GM19372 (cell line): Measurements from ENCODE around the gene LOXL1.
"Not testable (repeated sequence)": the region's sequence is repeated elsewhere in the genome, so short reads cannot be mapped to it uniquely, and the experiment has no call there.

Experiments used
- ATAC-seq: cut with Tn5 transposase; IDR thresholded peaks from one replicate; pipeline ENCODE4 v1.9.1; 2021; ENCODE audit warnings: mild to moderate bottlenecking, low read depth, moderate library complexity; ENCODE audit not compliant: unreplicated experiment

LOXL1 gene

DNA sequence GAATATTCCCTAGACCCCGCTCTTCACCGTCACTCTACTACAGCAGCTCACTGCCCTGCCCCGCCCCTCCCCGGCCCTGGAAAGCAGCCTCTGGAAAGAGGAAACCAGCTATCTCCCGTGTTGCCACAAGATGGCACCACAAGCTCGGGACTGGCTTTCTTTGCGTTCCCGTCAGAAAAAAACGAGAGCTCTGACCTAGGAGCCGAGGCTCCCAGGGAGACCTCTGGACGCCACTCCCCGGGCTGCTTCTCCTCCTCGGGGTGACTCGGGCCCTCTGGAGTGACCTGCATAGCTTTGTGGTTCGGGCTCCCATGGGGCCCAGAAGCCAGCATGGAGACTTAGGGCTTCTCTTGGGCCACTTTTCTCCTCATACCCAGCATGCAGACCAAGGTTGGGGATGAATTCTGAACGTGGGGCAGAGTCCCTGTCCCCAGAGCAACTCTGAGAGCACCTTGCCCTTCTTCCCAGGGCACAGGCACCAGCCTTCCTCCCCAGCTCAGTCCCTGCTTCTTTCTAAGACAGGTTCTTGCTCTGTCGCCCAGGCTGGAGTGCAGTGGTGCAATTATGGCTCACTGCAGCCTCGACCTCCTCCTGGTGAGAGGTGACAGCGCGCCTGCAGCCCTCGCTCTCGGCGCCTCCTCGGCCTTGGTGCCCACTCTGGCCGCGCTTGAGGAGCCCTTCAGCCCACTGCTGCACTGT is 46.9 kb downstream of the LOXL1 start:
- no peak for ATAC-seq

DNA sequence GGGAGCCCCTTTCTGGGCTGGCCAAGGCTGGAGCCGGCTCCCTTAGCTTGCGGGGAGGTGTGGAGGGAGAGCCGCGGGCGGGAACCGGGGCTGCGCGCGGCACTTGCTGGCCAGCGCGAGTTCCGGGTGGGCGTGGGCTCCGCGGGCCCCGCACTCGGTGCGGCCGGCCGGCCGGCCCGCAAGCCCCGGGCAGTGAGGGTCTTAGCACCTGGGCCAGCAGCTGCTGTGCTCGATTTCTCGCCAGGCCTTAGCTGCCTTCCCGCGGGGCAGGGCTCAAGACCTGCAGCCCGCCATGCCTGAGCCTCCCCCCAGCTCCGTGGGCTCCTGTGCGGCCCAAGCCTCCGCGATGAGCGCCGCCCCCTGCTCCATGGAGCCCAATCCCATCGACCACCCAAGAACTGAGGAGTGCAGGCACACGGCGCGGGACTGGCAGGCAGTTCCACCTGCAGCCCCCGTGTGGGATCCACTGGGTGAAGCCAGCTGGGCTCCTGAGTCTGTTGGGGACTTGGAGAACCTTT is 47.5 kb downstream of the LOXL1 start:
- ATAC-seq, result not testable (repeated sequence)

DNA sequence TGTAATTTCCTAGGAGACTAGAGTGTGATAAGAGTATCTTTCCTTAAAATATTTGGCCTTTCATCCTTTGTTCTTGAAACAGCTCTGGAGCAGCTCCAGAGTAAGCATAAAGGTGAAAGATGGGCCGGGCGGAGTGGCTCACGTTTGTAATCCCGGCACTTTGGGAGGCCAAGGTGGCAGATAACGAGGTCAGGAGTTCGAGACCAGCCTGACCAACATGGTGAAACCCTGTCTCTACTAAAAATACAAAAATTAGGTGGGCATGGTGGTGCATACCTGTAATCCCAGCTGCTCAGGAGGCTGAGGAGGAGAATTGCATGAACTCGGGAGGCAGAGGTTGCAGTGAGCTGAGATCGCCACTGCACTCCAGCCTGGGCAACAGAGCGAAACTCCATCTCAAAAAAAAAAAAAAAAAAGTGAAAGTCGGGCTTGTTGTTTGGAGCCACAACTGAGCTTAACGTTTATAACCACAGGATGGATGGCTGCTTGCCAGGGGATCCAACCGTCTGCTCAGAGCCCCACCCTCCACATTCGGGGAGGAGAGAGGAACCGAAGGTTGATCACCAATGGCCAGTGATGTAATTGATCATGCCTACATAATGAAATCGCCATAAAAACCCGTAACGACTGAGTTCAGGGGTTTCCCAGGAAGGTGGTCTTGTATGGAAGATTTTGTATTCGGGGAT is 49.3 kb downstream of the LOXL1 start:
- not testable (repeated sequence) for ATAC-seq

DNA sequence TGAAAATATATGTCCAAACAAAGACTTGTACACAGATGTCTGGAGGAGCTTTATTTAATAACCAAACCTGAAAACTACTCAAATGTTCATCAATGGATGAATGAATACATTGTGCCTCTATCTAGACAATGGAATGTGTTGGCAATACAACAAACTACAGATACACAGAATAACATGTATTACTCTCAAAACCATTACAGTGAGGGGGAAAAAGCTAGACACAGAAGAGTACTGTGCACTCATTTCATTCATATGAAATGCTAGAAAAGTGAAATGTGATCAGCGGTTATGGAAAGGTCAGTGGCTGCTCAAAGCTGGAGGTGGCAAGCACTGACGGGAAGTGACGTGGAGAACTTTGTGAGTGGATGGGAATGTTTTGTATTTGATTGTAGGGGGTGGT is 52.6 kb downstream of the LOXL1 start:
- no peak for ATAC-seq

DNA sequence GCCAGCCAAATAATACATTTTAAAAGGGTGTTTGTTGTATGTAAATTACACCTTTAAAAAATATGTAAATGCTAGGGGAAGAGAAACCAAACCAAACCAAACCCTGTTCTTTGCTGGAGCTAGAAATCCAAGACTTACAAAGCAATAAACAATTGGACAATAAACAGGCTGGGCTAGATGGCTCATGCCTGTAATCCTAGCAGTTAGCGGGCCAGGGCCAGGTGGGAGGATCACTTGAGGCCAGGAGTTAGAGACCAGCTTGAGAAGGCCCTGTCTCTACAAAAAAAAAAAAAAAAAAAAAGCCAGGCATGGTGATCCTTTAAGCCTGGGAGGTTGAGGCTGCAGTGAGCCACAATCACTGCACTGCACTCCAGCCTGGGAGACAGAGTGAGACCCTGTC is 53.4 kb downstream of the LOXL1 start:
- no peak for ATAC-seq

DNA sequence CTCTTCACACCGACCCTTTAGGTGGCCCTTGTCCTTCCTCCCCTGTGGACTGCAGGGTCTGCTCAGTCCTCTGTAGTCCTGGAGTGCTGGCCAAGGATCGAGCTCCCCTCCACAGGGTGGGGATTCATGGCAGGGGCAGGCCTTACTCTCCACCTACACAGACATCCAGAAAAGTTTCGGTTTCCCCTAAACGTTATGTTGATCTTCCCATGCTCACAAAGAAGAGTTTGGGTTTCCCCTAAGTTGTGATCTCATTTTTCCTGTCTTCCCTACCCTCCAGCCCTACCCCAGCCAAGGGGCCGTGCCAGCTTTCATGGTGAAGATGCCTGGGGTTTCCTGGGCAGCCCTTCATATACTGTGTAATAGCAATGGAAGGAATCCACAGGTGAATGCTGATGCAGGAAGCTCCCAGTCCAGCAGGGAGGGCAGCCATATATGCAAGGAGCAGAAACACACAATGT is 55.5 kb downstream of the LOXL1 start:
- no peak for ATAC-seq

DNA sequence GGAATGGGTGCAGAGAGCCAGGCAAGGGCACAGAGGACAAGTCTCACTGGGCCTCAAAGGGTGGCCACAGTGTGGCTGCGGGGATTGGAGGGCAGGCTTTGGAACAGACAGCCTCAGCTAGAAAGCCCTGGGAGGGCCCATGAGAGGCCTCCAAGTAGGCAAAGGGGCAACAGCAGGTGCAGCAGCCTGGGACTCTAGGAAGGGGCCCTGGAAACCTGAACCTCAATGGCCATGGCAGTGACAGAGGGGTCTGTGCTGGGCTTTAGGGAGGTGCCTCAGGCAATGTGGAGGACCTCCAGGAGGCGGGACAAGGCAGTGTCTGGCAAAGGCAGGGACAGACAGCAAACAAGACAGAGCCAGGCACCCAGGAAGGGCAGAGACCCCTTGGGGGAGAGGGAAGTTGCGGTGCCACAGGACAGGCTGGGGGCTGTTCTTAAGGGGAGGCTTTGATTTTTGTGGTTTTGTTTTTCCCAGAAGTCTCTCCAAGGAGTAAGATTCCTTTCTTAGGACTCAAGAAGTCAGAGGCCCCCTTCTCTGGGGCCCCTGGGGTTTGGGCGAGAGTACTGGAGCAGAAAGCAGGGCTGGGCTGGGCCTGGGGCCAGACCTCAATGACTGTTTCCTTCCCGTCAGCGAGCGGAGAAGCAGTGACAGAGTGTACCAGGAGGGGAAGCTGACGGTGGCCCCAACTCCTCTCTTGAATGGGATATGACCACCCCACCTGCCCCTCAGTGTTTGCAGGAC is 56.1 kb downstream of the LOXL1 start:
- no peak for ATAC-seq

DNA sequence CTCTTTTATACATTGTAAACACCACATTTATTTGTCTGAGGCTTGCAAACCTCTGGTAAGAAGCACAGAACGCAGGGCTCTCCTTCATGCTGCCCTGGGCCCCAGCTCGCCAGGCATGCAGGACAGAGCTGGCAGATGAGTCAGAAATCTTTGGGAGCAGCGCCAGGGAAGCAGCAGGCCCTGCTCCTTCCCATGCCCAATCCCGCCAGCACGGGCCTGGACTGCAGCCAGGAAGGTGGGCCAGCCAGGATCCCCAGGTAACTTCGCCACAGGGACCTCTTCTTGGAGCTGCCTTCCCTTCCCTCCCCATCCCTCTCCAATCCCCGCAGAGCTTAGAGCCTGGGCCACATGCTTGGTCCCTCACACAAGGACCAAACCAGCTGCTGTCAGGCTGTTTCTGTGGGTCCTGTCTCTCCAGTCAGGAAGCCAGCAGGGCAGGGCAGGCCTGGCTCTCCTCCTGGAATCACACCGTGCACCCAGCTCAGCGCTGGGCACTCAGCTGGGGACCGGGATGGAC is 57.0 kb downstream of the LOXL1 start:
- no peak for ATAC-seq

DNA sequence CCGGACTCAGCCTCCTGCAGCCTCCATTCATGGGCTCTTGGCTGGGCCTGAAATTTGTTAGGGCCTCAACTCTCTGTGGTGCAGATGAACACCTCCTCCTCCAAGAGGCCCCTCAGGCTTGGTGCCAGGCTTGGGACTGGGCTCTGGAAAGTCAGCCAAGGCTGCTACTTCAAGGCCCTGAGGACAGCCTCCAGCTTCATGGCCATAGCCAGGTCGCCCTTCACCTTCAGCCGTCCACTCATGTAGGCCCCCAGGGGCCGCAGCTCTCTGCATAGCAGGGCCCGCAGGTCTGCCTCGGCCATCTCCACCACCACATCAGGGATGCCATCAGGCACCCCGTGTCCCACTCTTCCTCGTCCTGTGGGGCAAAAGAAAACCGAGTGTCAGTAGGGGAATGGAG is 57.5 kb downstream of the LOXL1 start:
- no peak for ATAC-seq

DNA sequence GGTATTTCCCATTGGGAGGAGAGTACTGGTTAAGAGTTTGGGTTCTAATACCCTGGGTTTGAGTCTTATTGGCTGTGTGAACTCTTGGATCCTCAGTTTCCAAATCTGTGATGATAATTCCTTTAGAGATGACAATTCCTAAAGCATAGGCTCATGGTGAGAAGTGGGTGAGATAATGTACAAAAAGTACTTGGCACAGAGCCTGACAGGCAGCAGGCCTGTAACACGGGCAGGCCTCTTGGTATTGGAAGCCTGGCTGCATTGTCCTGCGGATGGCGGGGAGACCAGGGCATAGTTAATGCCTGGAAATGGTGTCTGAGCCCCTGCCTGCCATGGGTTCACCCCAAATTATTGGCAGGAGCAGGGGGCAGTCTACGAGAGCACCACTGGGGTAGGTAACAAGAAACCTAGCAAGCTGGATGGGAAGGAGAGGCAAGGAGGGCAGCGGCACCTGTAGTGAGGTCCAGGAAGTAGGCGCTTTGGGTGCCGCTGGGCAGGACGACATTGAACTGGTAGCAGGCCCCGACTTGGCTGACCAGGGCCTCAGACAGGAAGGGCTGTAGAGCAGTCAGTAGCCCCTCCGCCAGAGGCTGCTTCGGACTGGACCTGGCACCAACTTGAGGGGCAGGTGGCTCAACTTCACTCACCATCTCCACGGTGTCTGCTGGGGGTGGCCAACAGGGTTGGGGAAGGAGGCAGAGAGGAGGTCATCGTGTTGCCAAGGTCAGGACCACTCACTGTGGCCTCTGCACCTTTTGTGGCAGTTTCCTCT is 58.1 kb downstream of the LOXL1 start:
- no peak for ATAC-seq

DNA sequence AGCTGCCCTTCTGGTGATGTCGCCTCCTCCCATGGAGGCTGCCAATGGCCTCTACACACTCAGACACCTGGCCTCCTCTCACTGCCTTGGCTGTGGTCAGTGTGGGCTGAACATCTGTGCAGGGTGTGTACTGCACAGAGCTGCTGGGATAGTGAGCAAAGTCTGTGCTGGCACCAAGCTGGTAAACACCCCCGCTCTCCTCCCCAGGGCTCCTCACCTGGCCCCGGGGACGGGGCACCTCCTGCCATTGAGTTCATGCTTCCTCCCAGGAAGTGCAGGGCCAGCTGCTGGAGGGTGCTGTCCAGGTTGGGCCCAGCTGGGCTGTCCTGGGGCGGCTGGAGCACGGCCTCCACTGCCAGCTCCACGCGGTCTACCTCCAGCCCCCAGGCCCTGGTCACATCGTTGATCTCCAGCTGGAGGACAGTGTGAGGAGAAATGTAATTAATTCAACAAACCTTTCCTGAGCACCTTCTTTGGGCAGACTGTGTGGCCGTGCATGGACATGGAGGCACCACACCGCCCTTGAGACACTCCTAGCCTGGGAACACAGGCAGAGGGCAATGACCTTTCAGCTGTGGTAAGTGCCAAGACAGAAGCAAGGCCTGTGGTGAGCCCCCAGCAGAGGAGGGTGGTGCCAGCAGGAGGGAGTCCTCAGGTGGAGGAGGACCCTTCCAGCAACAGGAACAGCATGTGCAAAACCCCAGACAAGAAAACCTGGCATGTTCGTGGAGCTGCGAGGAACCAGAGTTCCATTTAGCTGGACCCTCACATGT is 59.0 kb downstream of the LOXL1 start:
- ATAC-seq, result no peak

DNA sequence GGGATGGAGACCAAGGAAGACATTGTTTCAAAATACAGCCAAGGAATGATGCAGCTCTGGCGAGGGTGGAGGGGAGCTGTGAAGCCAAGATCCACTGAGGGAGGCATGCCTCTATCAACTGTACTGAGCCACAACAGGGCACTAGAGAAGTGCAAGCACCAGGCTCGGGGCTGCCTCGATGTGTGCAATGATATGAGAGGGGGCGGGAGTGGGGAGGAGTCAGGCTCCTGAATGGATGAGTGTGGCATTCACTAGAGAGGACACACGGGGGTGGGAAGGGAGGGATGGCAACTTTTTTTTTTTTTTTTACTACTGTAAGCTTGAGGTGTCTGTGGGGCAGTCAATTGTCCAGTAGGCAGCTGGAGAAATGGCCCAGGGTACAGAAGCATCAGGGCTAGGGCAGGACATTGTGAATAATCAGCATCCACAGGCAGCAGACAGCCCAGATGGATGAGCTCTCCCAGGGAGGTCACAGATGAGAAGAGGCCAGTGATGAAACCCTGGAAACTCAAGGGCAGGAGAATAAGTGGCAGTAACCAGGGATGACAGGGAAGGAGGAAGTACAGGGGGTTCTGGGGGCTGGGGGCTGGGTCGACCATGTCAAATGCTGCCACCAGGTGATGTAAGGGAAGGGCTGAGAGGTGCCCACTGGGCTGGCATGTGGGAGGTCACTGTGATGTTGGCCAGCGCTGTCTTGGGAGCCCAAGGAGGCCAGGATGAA is 60.0 kb downstream of the LOXL1 start:
- ATAC-seq, result no peak

DNA sequence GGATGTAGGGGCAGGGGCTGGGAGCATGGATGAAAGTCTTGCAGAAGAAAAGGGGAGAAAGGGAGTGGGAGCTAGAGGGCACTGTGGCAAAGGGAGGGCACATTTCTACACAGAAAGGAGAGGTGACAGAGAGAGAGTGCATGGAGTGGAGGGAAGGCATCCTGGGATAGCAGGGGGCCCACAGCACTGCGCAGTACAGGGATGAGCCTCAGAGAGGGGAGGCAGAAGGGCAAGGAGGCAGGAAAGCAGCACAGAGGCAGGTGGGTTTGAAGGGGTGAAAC is 60.5 kb downstream of the LOXL1 start:
- no peak for ATAC-seq

DNA sequence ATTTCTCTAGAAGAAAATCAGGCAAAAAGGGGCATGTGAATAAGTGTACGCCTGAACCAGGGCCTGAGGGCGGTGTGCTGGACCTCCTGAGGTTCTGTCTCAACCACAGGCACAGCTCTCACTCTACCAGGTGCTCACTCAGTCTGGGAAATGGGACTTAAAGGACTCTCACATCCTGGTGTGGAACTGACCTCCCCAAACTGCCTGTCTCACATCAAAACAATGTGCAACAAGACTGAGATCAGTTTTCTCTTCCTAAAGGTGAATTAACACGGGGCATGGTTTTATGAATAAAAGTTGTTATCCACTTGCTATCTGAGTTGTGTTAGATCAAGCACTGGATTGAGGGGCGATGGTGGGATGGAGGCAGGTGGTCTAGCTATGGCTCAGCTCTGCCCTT is 61.0 kb downstream of the LOXL1 start:
- no peak for ATAC-seq

DNA sequence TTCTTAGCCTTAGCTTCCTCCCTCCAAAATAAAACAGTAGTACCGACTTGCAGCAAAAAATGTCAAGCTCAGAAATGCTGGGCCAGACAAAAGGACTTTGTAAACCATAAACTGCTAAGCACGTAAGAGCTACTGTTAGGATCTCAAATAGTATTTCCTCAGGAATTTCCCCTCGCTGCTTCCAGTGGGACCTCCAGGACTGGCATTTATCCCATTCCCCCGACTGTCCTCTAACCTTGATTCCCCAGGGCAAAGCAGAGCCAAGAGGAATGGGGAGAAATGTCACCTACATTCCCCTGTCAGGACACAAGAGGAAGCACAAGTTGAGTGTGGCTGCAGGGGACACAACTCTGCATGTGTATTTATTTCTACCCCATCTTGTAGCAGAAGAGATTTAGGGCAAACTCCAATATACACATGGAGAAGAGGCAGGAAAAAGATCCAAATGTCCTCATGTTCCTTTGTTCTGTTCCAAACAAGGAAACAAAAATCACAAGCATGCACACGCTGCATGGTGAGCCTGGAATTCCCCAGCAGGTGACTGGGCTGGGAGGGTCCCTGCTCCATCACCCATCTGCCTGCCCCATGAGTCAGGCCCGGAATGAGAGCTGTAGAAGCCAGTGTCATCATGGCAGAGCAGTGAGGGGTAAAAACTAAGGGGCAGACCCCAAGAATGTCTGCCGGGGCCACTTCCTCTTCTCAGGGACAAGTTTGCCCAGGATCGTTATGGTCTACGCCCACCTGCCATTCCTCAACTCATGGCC is 61.6 kb downstream of the LOXL1 start:
- no peak for ATAC-seq

DNA sequence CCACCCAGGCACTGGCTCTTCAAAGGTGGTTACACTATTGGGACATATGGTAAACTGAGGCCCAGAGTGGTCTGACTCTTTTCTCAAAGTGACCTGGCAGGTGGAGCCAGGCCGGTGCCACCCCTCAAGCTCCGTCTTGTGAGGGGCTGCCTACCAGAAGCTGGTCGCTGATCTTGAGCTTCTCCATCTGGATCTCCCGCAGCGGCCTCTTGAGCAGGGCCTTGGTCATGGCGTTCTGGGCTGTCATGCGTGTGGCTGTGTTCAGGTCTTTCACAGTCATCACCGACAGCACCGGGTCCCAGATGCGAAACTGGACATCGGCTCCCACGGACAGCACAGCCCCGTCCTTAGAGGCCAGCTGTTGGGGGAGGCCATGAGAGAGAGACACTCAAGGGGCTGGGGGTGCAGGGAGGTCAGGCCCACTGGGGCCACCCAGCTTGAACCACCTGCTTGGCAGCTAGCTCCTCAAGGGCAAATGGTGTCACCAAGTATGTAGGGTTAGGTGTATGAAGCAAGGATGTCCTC is 62.2 kb downstream of the LOXL1 start:
- ATAC-seq, result no peak

DNA sequence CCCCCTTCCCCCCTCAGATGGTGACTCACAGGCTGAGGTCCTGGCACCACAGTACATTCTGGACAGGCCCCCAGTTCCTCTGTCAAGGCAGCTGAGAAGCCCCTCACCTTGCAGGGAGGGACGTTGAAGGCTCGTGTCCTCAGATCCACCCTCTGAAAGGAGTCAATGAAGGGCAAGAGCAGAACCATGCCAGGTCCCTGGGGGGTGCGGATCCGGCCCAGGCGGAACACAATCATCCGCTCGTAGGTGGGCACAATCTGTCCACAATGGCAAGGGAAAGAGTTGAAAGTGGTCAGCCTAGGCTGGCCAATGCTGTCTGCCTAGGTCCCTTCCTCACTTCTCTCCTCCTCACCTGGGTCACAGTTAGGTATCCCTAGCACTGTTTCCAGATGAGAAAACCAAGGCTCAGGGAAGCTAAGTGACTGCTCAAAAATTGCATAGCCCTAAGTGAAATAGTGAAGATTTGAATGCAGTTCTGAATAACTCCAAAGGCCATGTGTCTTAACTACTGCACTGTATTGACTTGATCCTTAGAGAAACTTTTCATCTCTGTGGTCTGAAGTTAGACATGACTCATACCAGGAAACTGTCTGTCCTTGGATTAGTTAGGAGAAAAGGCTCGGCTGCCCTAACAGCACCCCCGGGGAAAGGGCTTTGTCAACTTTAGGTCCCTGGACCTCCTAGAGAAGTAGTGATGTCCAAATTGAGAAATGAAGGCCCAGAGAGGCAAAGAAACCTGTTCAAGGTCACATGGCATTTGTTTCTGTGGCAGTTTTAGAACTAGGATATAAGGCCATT is 62.9 kb downstream of the LOXL1 start:
- ATAC-seq, result no peak
